Heart left ventricle (tissue), 16 donors: Measurements from ENCODE around the gene MED6. TPM values are rescaled to one million over a fixed set of nuclear protein-coding genes. Genes with fewer than 3 reads are reported as not detected.

ENCODE experiments used
- ATAC-seq, 4 donors: fragments of 200-7000 bp; cut with Tn5 transposase; one replicate each; pipeline ENCODE4 v1.9.1; 2020 to 2022; ENCODE audit warnings: moderate library complexity in 4 of 4, mild to moderate bottlenecking in 3 of 4, moderate number of reproducible peaks in 1 of 4
- DNase-seq, 5 donors: peaks; one replicate each; pipeline ENCODE4 v3.0.0-alpha.2; 2020
- H3K27ac ChIP-seq, 12 donors: fragments of 200-600 bp; sonication (generic) in 4 of 12; one replicate each; pipeline versions ENCODE4 v1.5.0 to v1.8.0; 2016 to 2022; ENCODE audit warnings: mild to moderate bottlenecking in 2 of 12
- H3K27me3 ChIP-seq, 9 donors: fragments of 200-600 bp; sonication (generic) in 2 of 9; one replicate each; pipeline versions ENCODE4 v1.5.1 to v1.8.0; 2016 to 2022; ENCODE audit warnings: mild to moderate bottlenecking in 3 of 9
- H3K36me3 ChIP-seq, 9 donors: fragments of 200-600 bp; sonication (generic) in 2 of 9; one replicate each; pipeline versions ENCODE4 v1.5.0 to v1.8.0; 2018 to 2022; ENCODE audit warnings: mild to moderate bottlenecking in 2 of 9
- H3K4me1 ChIP-seq, 12 donors: fragments of 200-600 bp; sonication (generic) in 4 of 12; one replicate each; pipeline versions ENCODE4 v1.5.0 to v1.8.0; 2016 to 2022; ENCODE audit warnings: mild to moderate bottlenecking in 3 of 12
- H3K4me3 ChIP-seq, 12 donors: fragments of 200-600 bp; sonication (generic) in 4 of 12; one replicate each; pipeline versions ENCODE4 v1.5.0 to v1.8.0; 2017 to 2022; ENCODE audit warnings: mild to moderate bottlenecking in 9 of 12, moderate library complexity in 4 of 12
- H3K9me3 ChIP-seq, 12 donors: fragments of 200-600 bp; sonication (generic) in 4 of 12; one replicate each; pipeline versions ENCODE4 v1.5.0 to v1.8.0; 2016 to 2022; ENCODE audit warnings: mild to moderate bottlenecking in 1 of 12
- CTCF ChIP-seq, 12 donors: fragments of 200-600 bp; sonication (generic) in 4 of 12; IDR thresholded peaks; one replicate each; pipeline versions ENCODE4 v1.5.0 to v1.8.0; 2018 to 2022; ENCODE audit warnings: antibody characterized with exemption in 12 of 12, mild to moderate bottlenecking in 5 of 12
- POLR2A ChIP-seq, 2 donors: fragments of 450-650 bp; IDR thresholded peaks; one replicate each; pipeline ENCODE4 v1.6.1; 2017; ENCODE audit warnings: antibody characterized with exemption in 2 of 2, mild to moderate bottlenecking in 2 of 2, moderate library complexity in 2 of 2
- WGBS, 4 donors: extraction: QIAGEN DNeasy Blood & Tissue Kit in 2 of 4; methylation state at CpG; one replicate each; pipeline versions ENCODE4 v1.1.5 to v1.1.7; 2013 to 2018; 5-methylcytosine and 5-hydroxymethylcytosine counted together
- intact Hi-C, 10 donors: fragments of 100-400 bp; cut with DNase I; formaldehyde crosslinking; loops; one replicate each; pipeline versions ENCODE4 v1.11.1 to v1.14.2; 2022
- polyA plus RNA-seq, 2 donors: library from polyadenylated mRNA; stranded (reverse); fragments of 200-250 nt; gene quantifications; one replicate each; pipeline ENCODE4 v1.2.3, GENCODE V29; 2013
- total RNA-seq, 9 donors: library from RNA; depleted of rRNA in 2 of 9; stranded (reverse); fragments of >200 nt in 2 of 9; fragmentation: NEBNext Ultra II Directional in 3 of 9; extraction: Animal tissue kit (Norgen Biotek cat#: 25700) in 3 of 9; gene quantifications; one replicate each; pipeline versions ENCODE4 v1.1.0 to v1.2.4, GENCODE V29; 2016 to 2023
- donor health status: ischemic (EF 13 %, LVEDD 7.1; RV severe dilation, severe dysfunction).
- donor health status: healthy with polysubstance abuse.
- donor health status: DM: no; HTN: yes; CAD: no.
- donor health status: DM: no; HTN: no; CAD: no.
- donor health status: ischemic (EF 25% LVEDD 6.9; RV normal size, moderate dysfunction).
- donor health status: ischemic (EF 25% LVEDD 5.7; RV mildly dilated, moderate dysfunction).
- donor health status: healthy.
- donor health status: DM: yes; HTN: yes; CAD: no.
- donor health status: ischemic (EF 35%, LVEDD 5.7; RV mildly dilated, moderate dysfunction).
- donor health status: nonischemic (EF 11% LVEDD 7.7; RV severe dilation, severe dysfunction).
- donor health status: DM: yes; HTN: yes; CAD: no.
- donor health status: PGD.
- donor health status: ischemic (EF 29% LVEDD 5.4; RV normal size, mild dysfunction).
- donor health status: nonischemic (EF 23%, LVEDD 6.1; RV moderate dilation, normal function).

Gene MED6
- total and polyA plus RNA-seq, 11 donors: 9.9 to 25.1 (median 19.7) TPM

- no peaks in the 10 kb centered on the region for H3K27me3 ChIP-seq
- TF ChIP-seq POLR2A (IDR thresholded peaks at IDR 0.05) (no peak), CTCF (IDR thresholded peaks at IDR 0.05) (no peak)
- 95 to 100% (median 96%) methylated on average over 1 of the region's 1 CpG for WGBS, 4 donors
- peaks cover 0 to 3% (median 0%) of the 10 kb centered on the region in 12 donors for H3K9me3 ChIP-seq
- H3K27ac ChIP-seq: no peak overlapping the region
- no peaks in the 10 kb centered on the region for H3K4me1 ChIP-seq
- H3K4me3 ChIP-seq: no peak overlapping the region
- intact Hi-C loops: no loop called here
- H3K36me3 ChIP-seq: peaks cover 0 to 40% (median 2%) of the 10 kb centered on the region in 9 donors
- no peak for DNase-seq
- no peak for ATAC-seq
Observed at GRCh38 chr14:70573050-70573449, 27.4 kb downstream of the MED6 start.

- Histone ChIP-seq H3K9me3 (peaks cover 0 to 4% (median 0%) of the 10 kb centered on the region in 12 donors), H3K4me1 (no peaks in the 10 kb centered on the region), H3K27me3 (no peaks in the 10 kb centered on the region), H3K4me3 (no peak overlapping the region), H3K27ac (no peak overlapping the region), H3K36me3 (peaks cover 0 to 52% (median 8%) of the 10 kb centered on the region in 9 donors)
- DNase-seq (no peak), ATAC-seq (no peak)
- 96 to 100% (median 97%) methylated on average over 2 of the region's 2 CpGs for WGBS, 4 donors
- no peak for TF ChIP-seq CTCF (IDR thresholded peaks at IDR 0.05)
- no peak for TF ChIP-seq POLR2A (IDR thresholded peaks at IDR 0.05)
- intact Hi-C loops: no loop called here
Observed at GRCh38 chr14:70571139-70571538, 29.3 kb downstream of the MED6 start.

DNA sequence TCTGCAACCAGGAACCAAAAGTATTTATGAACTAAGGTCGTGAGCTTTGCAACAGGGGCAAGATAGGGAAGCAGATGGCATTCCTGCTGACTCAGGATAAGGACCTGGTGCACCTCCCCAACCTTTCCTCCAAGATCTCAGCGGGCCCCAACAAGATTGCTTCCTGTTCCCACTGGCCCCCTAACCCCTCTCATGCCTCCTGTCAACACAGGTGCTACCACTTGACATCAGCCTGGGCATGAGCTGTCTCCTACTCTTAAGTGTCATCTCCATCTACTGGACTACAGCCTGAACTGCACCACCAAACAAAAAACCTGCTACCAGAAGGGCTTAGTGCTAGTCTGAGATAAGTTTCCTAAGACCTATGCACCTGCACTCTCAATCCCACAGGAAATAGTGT, 32.7 kb downstream of the MED6 start:
- H3K27ac ChIP-seq: no peak overlapping the region
- peak in 11 of 12 donors; percentile 14 to 44 (median 29) for TF ChIP-seq CTCF (IDR thresholded peaks at IDR 0.05)
- no peak for TF ChIP-seq POLR2A (IDR thresholded peaks at IDR 0.05)
- WGBS, 4 donors: 46 to 62% (median 54%) methylated on average over 2 of the region's 2 CpGs
- ATAC-seq (peak in 2 of 4 donors; percentile 55 to 63), DNase-seq (no peak)
- peaks cover 0 to 15% (median 0%) of the 10 kb centered on the region in 12 donors for H3K9me3 ChIP-seq
- peaks cover 0 to 70% (median 27%) of the 10 kb centered on the region in 9 donors for H3K36me3 ChIP-seq
- H3K27me3 ChIP-seq: no peaks in the 10 kb centered on the region
- intact Hi-C loops: loop anchor here in 1 of 10 donors (5.0 to 10.0 kb wide), 2 partner anchors 483 to 520 kb away; no protein-coding TSS in a partner anchor
- H3K4me1 ChIP-seq: peaks cover 0 to 4% (median 0%) of the 10 kb centered on the region in 12 donors
- H3K4me3 ChIP-seq: no peak overlapping the region

- peaks cover 0 to 73% (median 39%) of the 10 kb centered on the region in 9 donors for H3K36me3 ChIP-seq
- ATAC-seq: peak; percentile 69 to 91 (median 84)
Observed at GRCh38 chr14:70563869-70564268, 36.6 kb downstream of the MED6 start.

More at GRCh38 chr14:70563869-70564268, 36.6 kb downstream of the MED6 start:
- H3K4me3 ChIP-seq: no peak overlapping the region
- H3K4me1 ChIP-seq: peaks cover 0 to 4% (median 0%) of the 10 kb centered on the region in 12 donors
- H3K27me3 ChIP-seq: no peaks in the 10 kb centered on the region
- H3K9me3 ChIP-seq: peaks cover 0 to 23% (median 0%) of the 10 kb centered on the region in 12 donors
- no peak overlapping the region for H3K27ac ChIP-seq
- TF ChIP-seq POLR2A (IDR thresholded peaks at IDR 0.05): no peak
- TF ChIP-seq CTCF (IDR thresholded peaks at IDR 0.05): no peak
- WGBS, 4 donors: 93 to 95% (median 94%) methylated on average over 1 of the region's 1 CpG
- intact Hi-C loops: loop anchor here in 1 of 10 donors (10.0 kb wide), 1 partner anchor 479 kb away; no protein-coding TSS in a partner anchor
- DNase-seq: peak in 4 of 5 donors; percentile 27 to 72 (median 49)
